ENCODE results near the gene MLXIPL.
"Not testable (repeated sequence)": the region's sequence is repeated elsewhere in the genome, so short reads cannot be mapped to it uniquely, and the experiment has no call there.

The MLXIPL gene, protein sequence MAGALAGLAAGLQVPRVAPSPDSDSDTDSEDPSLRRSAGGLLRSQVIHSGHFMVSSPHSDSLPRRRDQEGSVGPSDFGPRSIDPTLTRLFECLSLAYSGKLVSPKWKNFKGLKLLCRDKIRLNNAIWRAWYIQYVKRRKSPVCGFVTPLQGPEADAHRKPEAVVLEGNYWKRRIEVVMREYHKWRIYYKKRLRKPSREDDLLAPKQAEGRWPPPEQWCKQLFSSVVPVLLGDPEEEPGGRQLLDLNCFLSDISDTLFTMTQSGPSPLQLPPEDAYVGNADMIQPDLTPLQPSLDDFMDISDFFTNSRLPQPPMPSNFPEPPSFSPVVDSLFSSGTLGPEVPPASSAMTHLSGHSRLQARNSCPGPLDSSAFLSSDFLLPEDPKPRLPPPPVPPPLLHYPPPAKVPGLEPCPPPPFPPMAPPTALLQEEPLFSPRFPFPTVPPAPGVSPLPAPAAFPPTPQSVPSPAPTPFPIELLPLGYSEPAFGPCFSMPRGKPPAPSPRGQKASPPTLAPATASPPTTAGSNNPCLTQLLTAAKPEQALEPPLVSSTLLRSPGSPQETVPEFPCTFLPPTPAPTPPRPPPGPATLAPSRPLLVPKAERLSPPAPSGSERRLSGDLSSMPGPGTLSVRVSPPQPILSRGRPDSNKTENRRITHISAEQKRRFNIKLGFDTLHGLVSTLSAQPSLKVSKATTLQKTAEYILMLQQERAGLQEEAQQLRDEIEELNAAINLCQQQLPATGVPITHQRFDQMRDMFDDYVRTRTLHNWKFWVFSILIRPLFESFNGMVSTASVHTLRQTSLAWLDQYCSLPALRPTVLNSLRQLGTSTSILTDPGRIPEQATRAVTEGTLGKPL

DNA sequence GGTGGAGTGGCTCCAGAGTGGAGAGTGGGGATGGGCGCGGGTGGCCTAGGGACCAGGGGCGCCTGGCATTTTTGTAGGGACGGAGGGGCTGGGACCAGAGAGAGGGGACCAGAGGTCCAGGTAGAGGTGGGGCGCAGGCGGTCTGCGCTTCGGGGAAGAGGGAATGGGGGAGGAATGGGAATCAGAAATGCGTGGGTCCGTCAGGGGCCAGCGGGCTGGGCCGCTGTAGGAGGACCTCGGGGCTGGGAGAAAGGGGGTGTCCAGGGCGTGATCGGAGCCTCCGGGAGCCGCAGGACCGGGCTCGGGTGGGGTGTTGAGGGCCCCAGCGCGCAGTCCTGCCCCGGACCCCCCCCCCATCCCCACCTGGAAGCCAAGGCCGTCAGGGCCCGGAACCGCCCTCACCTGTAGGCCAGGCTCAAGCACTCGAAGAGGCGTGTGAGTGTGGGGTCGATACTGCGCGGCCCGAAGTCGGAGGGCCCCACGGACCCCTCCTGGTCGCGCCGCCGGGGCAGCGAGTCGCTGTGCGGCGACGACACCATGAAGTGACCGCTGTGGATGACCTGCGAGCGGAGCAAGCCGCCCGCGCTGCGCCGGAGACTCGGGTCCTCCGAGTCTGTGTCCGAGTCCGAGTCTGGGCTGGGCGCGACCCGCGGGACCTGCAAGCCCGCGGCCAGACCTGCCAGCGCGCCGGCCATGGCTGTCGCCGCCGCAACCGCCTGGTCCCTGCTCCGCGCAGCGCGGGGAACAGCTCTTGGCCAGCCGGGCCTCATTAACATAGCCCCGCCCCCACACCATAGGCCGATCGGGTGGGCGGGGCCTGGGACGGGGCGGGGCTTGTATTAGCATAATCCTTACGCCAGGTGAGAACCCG is at the start of gene MLXIPL:
TSS of gene MLXIPL (minus strand) at position 725 of the 871 bp plus-strand sequence. CDS start at position 695, 30 bp downstream.
- DNase-seq = peak; percentile 72

- no peak for DNase-seq
These were observed 47.6 kb upstream of the MLXIPL start for GRCh38 chr7:73671857-73672445.

DNA sequence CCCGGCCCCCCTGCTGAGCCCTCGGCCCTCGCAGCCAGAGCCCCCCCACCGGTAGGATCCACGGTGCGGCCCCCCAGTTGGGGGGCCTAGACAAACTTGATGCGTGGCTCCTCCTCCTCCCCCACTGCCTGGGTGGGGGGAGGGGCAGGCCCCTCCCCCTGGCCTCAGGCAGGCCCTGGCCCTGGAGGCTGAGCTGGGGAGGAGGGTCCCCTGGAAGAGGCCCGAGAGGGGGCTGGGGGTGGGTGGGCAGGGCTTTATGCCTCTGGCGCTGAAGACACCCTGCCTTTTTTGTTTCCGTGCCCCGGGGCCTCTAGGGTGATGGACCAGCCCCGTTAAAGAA is 47.0 kb upstream of the MLXIPL start:
- DNase-seq = no peak

DNA sequence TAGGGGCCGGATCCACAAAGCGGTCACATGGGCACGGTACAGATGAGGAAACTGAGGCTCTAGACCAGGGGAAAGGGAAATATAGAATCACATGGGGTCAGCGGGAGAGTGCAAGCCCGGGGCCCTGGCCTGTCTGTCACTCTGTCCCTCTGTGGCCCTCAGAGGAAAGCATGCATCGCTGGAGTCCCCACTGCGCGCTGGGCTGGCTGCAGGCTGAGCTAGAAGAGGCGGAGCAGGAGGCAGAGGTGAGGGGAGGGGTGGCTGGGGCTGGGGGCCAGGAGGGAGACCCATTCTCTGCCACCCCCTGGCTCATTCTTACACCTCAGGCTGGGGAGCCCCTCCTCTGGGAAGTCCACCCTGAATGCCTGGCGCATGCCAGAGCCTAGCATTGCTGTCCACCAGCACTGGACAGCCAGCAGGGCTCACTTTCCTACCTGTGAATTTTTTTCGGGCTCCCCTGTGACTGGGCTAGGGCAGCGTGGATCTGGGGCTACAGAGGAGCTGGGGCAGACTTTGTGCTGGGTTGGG is 45.6 kb upstream of the MLXIPL start:
- no peak for DNase-seq

DNA sequence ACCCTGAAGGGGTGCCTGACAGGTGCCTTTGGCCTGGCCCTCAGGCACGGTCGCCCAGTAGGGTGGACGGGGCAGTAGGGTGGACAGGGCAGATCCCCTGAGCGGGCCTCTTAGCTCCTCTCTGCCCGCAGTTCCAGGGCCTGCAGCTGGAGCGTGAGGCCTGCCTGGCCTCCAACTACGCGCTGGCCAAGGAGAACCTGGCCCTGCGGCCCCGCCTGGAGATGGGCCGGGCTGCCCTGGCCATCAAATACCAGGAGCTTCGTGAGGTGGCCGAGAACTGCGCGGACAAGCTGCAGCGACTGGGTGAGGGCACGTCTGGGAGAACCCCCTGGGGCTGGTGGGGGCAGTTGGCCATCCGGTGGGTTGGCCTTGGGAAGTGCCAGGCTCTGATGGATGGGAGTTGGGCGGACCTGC is 45.0 kb upstream of the MLXIPL start:
- no peak for DNase-seq

DNA sequence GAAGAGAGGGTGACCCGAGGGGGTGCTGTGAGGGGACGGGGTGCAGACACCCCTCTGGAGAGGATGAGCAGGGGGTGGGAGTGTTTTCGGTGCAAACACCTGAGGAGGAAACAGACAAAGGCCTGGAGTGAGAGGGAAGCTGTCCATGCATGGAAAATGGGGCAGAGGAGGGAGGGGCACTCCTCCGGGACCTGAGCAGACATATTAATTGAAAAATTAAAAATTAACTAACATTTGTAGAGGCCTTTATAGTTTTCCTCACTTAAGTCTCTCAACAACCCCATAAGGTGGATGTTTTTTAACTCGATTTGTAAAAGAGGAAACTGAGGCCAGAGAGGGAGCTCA is 44.5 kb upstream of the MLXIPL start:
- no peak for DNase-seq

DNA sequence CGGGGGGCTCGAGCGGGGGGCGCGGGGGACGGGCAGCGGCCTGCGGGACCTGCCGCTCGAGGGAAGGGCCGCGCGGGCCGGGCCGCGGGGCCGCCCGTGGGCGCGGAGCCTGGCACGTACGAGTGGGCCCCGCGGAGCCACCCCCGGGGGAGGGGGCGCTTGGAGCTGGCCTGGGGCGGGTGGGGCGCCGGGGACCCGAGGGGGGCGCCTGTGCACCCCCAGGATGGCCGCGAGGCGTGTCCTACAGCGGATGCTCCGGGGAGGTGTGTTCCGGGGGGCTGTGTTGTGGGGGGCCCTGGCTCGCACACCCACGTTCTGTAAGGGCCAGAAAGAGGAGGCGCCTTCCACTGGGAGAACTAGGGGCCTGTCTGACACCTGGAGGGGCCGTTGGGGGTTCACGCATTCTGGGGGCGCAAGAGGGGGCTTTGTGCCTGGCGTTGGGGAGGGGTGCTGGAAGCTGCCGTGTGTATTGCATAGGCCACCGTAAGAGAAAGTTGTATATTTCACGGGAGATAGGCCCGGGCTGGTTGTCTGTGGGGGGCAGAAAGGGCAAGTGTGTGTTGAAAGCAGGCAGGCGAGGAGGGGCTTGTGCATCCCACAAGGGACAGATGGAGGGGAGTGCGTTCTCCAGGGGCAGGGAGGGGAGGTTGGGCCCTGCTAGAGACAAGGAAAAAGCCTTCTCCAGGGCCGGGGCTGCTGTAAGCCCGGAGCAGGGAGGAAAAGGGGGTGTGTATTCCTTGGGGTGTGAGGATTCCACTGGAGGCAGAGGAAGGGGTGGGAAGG is 44.0 kb upstream of the MLXIPL start:
- DNase-seq = peak; percentile 5

GRCh38 chr7:73667344-73668102 is 43.2 kb upstream of the MLXIPL start, which contains the start of gene VPS37D:
Gene VPS37D (plus strand): TSS chr7:73667831. CDS start chr7:73667959, 128 bp downstream.
- peak; percentile 92 for DNase-seq

DNA sequence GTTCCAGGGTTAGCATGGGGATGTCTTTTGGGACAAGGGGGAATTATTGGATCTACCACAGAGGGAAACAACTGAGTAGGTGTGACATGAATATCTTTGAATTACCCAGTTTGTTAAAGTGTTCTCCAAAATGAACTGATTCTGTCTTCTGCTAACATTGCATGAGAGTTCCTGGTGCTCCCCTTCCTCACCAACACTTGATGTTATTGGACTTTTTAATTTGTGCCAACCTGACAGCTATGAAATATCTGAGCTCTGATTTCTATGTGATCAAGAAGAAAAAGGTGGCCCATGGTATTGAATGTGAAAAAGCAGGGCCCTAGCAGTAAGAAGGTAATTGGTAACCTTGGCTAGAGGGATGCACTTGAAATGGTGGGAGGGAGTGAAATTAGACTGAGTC is 38.7 kb upstream of the MLXIPL start:
- no peak for DNase-seq

DNA sequence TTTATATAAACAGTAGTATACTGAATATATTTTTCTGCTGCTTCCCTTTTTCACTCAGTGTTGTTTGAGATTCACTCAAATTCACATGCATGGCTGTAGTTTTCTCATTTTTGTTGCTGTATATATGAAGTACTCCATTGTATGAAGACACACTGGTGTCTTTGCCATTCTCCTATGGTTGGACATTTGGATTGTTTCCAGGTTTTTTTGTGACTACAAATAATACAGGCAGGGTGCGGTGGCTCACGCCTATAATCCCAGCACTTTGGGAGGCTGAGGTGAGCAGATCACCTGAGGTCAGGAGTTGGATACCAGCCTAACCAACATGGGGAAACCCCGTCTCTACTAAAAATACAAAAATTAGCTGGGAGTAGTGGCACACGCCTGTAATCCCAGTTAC is 36.3 kb upstream of the MLXIPL start:
- DNase-seq = not testable (repeated sequence)

- no peak for DNase-seq
These were observed 35.7 kb upstream of the MLXIPL start for GRCh38 chr7:73659983-73660382.

- not testable (repeated sequence) for DNase-seq
These were observed 31.0 kb upstream of the MLXIPL start for GRCh38 chr7:73655309-73655708.

DNA sequence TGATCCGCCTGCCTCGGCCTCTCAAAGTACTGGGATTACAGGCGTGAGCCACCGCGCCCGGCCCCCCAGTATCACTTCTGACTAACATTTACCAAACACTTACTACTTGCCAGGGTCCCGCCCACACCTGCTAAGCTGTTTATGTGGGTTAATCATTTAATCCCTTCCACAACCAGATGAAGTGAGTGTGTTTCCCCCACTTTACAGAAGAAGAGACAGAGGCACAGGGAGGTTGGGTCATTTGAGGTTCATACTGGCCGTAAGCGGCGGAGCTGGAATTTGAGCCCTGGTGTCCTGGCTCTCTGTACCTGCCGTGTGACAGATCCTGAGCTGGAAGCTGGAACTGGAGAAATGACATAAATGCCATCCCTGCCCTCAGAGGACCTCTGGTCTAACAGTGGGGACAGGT is 28.2 kb upstream of the MLXIPL start:
- DNase-seq = no peak

DNA sequence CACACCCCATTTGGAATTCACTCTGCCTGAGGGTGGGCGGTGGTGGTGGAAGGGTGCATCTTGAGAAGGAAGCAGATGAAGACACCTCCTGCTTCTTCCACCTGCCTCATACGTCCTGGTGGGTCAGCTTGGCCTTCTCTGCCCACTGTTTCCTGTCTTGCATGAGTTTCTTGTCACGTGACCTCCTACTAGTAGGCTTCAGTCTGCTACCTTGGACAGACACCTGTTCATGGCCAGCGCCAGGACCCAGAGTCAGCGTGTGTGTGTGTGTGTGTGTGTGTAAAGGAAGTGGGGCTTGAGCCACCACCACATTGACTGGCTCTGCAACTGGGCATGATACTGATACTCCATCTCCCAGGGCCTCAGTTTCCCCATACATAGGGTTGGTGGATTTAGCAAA is 26.2 kb upstream of the MLXIPL start:
- no peak for DNase-seq

DNA sequence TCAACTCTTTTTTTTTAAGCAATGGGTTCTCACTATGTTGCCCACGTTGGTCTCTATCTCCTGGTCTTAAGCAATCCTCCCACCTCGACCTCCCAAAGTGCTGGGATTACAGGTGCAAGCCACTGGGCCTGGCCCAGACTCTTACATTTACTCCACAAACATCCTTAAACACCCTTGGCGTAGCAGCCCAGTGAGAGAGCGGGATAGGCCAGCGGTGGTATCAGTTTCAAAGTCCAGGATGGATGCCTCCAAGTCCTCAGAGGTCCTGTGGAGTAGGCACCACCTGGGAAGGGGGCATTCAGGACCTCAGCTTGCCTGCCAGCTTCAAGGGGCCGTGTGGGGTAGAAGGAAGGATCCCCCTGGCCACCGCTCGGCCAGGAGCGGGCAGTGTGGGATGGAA is 25.3 kb upstream of the MLXIPL start:
- DNase-seq = no peak

GRCh38 chr7:73648593-73649332 is 24.4 kb upstream of the MLXIPL start:
- no peak for DNase-seq

DNA sequence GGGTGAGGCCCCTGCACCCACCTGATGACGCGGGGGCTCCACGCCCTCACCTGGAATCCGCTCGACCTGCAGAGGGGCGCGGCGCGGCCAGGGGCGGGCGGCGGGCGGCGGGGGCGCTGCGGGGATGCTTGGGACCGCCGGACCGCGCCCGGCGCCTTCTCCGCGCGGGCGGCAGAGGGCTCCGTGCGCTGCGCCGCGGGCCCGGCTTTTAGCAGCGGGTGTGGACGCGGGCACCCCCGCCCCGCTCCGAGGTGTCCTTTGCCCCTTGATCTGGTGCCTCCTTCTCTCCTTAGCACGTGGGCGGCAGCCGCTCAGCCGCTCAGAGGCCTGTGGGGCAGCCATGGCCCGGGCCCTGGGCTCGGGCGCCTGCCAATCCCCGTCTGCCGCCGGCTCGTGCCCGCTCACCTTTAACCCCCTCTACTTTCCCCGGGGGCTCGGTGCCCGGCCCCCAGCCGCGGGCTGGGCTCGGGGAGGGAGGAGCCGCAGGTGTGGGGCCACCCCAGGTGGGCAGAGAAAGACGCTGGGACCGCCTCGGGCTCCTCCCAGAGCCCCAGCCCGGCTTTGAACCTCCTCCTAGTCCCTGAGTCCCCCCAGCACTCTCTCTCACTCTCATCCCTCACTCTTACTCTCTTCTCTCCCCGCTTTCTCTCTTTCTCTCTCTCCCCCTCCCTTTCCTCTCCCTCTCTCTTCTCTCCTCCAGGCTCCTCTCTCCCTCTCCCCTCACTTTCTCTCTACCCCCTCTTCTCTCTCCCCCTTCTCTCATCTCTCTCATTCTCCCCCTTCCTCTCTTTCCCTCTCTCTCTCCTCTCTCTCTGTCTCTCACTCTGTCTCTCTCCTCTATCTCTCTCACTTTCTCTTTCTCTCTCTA is 23.6 kb upstream of the MLXIPL start:
- DNase-seq = peak; percentile 37

DNA sequence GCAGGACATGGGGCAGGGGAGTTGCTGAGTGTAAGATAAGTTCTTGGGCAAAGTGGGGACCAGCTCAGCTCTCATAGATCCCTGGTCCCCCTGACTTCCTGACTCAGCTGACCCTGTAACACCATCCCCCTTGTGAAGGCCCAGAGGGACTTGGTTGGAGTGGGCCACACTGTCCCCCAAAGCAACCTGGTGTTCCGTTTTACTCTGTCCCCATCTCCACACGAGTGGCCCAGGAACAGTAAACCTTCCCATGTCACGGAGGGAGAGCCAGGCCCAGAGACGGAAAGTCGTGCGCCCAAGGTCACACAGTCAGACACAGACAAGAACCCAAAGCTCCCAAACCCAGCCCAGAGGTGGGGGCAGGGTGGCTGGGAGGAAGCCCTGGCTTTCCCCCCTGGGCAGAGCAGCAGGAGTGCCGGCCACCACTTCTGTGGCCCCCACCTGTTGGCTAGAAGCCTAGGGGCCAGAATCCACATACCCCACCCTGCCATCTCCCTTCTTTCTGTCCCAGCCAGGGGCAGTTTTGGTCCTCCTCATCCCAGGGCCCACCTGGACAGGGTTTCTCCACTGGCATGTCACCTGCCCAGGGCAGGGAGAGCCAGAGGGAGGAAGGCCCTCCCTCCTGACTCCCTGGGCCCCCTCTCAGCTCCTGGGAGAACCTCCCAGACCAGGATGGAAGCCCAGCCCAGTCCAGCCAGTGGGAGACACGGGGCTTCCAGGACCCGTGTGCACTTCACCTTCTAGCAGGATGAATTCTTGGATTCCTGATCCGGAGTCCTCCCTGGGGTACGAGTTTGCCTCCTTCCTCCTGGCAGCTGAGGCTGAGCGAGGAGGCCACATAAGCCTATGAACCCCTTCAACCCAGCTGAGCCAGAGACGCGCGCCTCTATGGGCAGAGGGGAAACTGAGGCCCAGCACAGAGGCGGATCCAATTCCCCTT is 22.7 kb upstream of the MLXIPL start:
- DNase-seq = no peak

All from NCI-H345 (cell line).